GM21529 (cell line): Measurements from ENCODE around the gene RBM28.

Source experiments
- ATAC-seq: cut with Tn5 transposase; IDR thresholded peaks from one replicate; pipeline ENCODE4 v1.9.1; 2021; ENCODE audit not compliant: unreplicated experiment

RBM28 gene

GRCh38 chr7:128373606-128374005, 29.9 kb upstream of the RBM28 start:
- no peak for ATAC-seq

GRCh38 chr7:128370491-128370890, 26.8 kb upstream of the RBM28 start:
- no peak for ATAC-seq

GRCh38 chr7:128366986-128367385, 23.3 kb upstream of the RBM28 start:
- ATAC-seq, result no peak

- ATAC-seq, result no peak
Measured at GRCh38 chr7:128366300-128366699, 22.6 kb upstream of the RBM28 start.

GRCh38 chr7:128365432-128365831, 21.7 kb upstream of the RBM28 start:
- no peak for ATAC-seq

- no peak for ATAC-seq
Measured at GRCh38 chr7:128364166-128364870, 20.6 kb upstream of the RBM28 start.

- no peak for ATAC-seq
Measured at GRCh38 chr7:128363261-128363721, 19.6 kb upstream of the RBM28 start.

- no peak for ATAC-seq
Measured at GRCh38 chr7:128362670-128363069, 19.0 kb upstream of the RBM28 start.

GRCh38 chr7:128361411-128362379, 18.0 kb upstream of the RBM28 start, which contains the start of gene PRRT4:
Gene PRRT4 (minus strand): TSS chr7:128361690.
- no peak for ATAC-seq

- no peak for ATAC-seq
Measured at GRCh38 chr7:128360359-128360678, 16.6 kb upstream of the RBM28 start.

GRCh38 chr7:128359939-128360338, 16.2 kb upstream of the RBM28 start:
- ATAC-seq, result no peak

GRCh38 chr7:128359336-128359735, 15.6 kb upstream of the RBM28 start:
- ATAC-seq, result no peak

GRCh38 chr7:128358233-128358632, 14.5 kb upstream of the RBM28 start:
- no peak for ATAC-seq

GRCh38 chr7:128357217-128357613, 13.5 kb upstream of the RBM28 start:
- no peak for ATAC-seq

- ATAC-seq, result no peak
Measured at GRCh38 chr7:128356546-128357216, 13.0 kb upstream of the RBM28 start.

- no peak for ATAC-seq
Measured at GRCh38 chr7:128353610-128354009, 9.9 kb upstream of the RBM28 start.

GRCh38 chr7:128353189-128353588, 9.5 kb upstream of the RBM28 start:
- no peak for ATAC-seq

- ATAC-seq, result no peak
Measured at GRCh38 chr7:128352636-128353035, 8.9 kb upstream of the RBM28 start.

GRCh38 chr7:128352153-128352537, 8.4 kb upstream of the RBM28 start:
- ATAC-seq, result no peak

- ATAC-seq, result no peak
Measured at GRCh38 chr7:128351296-128352152, 7.8 kb upstream of the RBM28 start.
